HG03280 (cell line): ENCODE results near the gene EFCAB13.

Source experiments
- ATAC-seq: cut with Tn5 transposase; IDR thresholded peaks from one replicate; pipeline ENCODE4 v1.9.1; 2021; ENCODE audit warnings: mild to moderate bottlenecking, moderate library complexity; ENCODE audit not compliant: unreplicated experiment

Gene EFCAB13

DNA sequence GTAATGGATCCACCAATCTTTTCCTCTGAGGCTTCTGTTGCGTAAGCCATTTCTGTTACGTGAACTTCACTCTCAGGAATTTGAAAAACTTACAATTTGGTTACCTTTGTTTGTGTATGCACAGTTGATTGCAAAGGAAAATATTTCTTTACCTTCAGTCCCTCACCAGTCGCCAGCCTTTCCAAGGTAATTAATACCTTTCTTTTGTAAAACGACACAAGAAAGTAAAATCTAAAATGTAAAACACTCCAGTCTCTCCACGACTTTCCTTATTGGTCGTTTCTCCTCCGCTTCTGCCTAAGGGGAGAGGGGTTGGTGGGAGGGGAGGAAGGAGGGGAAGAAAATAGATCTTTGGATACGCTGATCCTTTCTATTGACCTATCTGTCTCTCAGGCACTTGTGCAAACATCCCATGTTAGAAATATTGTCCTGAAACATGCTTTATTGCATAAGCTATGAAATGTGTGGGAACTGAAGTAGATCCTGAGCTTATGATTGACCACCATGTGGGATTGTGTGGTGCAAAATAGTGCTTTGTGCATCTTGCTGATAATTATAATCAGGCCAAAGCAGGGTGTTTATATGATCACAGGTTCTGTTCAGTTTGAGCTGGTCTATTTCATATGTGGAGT is 32.4 kb upstream of the EFCAB13 start:
- no peak for ATAC-seq

DNA sequence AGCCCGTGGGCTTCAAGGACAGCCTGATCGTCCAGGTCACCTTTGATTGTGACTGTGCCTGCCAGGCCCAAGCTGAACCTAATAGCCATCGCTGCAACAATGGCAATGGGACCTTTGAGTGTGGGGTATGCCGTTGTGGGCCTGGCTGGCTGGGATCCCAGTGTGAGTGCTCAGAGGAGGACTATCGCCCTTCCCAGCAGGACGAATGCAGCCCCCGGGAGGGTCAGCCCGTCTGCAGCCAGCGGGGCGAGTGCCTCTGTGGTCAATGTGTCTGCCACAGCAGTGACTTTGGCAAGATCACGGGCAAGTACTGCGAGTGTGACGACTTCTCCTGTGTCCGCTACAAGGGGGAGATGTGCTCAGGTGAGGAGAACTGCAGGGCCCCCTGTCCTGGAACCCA is 31.5 kb upstream of the EFCAB13 start:
- no peak for ATAC-seq

- no peak for ATAC-seq
Observed at GRCh38 chr17:47295037-47295873, 28.5 kb upstream of the EFCAB13 start.

DNA sequence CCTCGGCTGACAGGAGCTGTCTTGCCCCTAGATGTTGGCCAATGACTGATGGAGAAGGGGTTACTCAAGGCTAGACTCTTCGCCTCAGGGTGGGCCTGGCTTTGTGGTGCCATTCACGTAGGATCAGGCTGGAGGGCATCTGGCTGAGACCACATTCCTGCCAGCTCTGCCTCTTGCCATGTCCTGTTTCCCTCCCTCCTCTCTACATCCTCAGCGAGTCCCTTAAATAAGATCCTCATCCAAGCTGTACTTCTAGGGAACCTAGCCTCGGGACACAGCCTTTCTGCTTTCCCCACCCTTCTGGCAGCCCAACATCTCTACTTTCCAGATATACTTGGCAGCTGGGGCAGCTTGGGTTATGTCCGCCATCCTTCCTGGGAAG is 27.9 kb upstream of the EFCAB13 start:
- ATAC-seq: no peak

GRCh38 chr17:47297661-47298400 is 25.9 kb upstream of the EFCAB13 start:
- no peak for ATAC-seq

GRCh38 chr17:47298712-47299111 is 25.0 kb upstream of the EFCAB13 start:
- no peak for ATAC-seq

- ATAC-seq: no peak
Observed at GRCh38 chr17:47299239-47299910, 24.4 kb upstream of the EFCAB13 start.

DNA sequence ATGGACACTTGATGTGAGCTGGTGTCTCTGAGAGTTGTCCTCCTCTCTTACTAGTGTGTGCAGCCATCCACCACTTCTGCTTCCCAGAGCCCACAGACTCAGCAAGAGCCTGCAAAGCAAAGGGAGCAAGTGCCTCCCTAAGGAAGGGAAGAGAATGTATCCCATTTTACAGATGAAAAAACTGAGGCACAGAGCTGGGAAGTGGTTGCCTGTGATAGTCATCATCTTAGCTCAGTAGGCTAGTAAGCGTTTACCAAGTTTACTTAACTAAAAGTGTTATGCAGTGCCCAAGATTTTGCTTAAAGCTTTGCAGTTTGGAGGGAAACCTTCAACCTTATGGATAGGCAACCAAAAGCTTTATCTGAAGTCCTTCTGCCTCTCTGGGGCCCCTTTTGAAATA is 23.0 kb upstream of the EFCAB13 start:
- no peak for ATAC-seq

DNA sequence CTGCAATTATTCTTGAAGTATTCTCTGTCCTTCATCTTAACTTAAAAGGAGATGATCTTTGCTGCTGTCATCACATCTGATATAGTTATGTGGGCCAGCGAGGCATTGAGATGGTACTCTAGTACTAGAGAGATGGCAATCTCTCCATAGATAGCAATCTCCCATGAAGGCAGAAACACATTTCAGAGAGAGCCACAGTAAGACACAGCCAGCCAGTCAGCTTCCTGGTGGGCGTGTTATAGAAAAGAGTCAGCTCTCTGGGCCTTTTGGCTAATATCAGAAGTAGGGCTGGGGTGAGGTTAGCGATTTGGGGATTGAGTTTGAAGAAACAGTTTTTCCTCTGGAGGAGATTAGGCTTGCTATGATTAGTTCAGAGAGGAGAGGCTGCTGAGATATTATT is 22.6 kb upstream of the EFCAB13 start:
- no peak for ATAC-seq

DNA sequence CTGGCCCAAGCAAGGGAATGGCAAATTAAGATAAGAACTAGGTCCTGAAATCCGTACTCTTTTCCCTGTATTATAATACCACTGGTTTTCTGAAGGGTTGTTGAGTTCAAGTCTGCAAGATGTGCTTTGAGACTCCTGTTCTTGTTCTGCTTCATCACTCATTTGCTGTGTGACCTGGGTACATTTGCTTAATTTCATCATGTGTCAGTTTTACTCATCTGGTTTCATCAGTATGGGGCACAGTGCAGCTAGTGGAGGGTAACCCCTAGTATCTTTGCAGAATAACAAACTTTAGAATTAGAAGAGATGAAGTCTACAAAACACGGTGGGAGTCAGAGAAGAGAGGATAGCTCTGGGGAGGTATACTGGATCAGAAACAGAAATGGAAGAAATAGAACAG is 21.9 kb upstream of the EFCAB13 start:
- ATAC-seq: no peak

DNA sequence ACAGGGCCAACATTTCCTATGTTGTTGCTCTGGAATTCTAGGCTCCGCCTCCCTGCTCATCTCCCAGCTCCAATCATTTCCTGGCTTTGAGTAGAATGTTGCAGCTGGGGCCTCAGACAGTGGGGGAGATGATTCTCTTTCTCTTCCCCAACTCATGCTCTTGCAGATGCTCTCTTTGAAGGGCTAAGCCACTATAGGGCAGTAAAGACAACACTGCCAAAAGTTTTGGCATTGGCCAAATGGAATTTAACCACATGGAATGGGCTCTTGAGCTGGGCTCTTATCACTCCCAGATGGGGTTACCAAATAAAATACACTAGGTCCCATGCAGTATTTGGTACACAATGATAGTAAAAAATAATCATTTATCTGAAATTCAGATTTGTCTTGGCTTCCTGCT is 19.6 kb upstream of the EFCAB13 start:
- ATAC-seq: no peak

DNA sequence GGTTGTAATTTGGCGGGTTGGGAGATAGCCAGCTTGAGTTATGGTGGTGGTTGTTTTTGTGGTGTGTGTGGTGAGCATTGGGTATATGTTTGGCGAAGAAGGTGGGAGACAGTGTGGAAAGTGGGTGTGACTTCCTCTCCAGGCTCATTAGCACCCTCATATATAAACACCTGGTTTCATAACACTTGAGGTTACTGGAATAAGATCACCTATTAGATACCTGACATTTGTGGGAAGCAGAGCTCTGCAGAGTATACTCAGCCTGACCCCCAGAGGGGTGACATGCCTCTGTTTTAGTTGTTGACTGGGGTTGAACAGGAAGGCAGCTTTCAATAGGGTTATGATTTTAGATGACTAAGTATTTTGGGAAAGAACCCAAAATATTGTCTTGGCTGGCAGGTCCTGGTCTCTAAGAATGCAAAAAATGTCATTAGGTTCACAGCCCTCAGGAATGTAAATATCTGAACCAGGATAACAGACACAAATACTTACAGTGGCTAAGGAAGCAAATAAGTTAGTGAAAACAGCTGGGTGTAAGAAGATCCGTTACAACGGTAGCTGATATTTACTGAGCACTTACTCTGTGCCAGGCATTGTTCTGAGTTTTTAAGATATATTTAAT is 18.3 kb upstream of the EFCAB13 start:
- no peak for ATAC-seq

- ATAC-seq: no peak
Observed at GRCh38 chr17:47310186-47310733, 13.5 kb upstream of the EFCAB13 start.

GRCh38 chr17:47311420-47311819 is 12.3 kb upstream of the EFCAB13 start:
- ATAC-seq: no peak

DNA sequence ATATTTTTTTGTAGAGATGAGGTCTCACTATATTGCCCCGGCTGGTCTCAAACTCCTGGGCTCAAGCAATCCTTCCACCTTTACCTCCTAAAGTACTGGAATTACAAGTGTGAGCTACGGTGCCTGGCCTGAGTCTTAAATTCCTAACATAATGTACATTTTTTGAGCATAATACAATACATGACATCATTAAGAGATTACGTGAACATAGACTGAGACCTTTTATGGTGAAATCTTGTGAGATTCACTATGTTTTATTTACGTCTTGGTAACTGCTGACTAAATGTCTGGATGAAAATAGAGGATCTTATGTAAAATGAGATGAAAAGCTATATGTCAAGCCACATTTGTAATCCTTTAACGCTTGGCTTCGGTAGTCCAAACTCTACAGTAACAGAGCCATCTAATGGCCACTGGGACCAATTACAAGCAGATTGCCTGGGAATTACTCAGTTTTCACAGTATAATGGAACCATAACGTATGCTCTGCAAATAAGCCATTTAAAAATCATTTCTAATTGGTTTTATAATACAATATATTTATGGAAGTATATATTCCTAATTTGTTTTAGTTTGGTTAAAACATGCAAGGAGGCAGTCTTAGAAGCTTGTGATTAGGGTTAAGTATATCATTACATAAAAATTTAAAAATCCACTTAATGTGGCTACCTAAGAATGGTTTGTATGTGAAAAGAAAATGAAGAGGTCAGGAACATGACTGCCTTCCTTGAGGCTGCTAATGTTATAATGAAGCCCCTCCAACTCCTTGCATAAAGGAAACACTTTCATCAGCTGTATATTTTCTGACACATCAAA is 8.1 kb upstream of the EFCAB13 start:
- no peak for ATAC-seq

DNA sequence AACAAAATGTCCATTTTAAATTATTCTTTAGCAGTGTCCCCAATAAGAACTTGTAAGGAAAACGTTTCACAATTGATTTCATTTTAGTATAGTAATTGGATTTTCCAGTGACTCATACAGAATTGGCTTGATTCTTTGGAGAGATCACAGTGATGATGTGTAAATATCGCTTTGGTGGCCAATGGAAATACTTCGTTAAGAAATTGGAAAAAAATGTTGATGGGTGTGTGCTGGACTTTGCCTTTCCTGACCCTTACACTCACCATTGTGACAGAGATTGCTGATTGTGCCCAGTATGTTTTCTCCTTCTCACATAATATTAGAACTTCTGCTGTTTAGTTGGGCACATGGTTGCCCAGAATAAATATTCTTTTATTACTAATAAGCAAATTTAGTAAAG is 7.4 kb upstream of the EFCAB13 start:
- no peak for ATAC-seq

- no peak for ATAC-seq
Observed at GRCh38 chr17:47317119-47317518, 6.6 kb upstream of the EFCAB13 start.

- ATAC-seq: no peak
Observed at GRCh38 chr17:47318197-47318918, 5.4 kb upstream of the EFCAB13 start.

DNA sequence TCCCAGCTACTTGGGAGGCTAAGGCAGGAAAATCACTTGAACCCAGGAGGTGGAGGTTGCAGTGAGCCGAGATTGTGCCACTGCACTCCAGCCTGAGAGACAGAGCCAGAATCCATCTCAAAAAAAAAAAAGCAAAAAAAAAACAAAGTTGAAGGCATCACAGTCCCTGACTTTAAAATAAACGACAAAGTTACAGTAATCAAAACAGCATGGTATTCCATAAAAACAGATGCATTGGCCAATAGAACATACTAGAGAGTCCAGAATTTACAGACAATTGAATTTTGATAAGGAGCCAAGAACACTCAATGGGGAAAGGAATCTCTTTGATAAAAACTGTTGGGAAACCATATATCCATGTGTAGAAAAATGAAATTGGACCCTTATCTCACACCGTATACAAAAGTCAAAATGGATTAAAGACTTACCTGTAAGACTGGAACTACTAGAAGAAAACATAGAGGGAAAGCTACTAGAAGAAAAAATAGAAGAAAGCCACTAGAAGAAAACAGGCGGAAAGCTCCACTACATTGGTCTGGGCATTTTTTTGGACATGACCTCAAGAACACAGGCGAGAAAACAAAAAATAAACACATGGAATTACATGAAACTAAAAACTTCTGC is 2.8 kb upstream of the EFCAB13 start:
- ATAC-seq: no peak
